ENCODE data around the gene KNDC1.

KNDC1 gene

DNA sequence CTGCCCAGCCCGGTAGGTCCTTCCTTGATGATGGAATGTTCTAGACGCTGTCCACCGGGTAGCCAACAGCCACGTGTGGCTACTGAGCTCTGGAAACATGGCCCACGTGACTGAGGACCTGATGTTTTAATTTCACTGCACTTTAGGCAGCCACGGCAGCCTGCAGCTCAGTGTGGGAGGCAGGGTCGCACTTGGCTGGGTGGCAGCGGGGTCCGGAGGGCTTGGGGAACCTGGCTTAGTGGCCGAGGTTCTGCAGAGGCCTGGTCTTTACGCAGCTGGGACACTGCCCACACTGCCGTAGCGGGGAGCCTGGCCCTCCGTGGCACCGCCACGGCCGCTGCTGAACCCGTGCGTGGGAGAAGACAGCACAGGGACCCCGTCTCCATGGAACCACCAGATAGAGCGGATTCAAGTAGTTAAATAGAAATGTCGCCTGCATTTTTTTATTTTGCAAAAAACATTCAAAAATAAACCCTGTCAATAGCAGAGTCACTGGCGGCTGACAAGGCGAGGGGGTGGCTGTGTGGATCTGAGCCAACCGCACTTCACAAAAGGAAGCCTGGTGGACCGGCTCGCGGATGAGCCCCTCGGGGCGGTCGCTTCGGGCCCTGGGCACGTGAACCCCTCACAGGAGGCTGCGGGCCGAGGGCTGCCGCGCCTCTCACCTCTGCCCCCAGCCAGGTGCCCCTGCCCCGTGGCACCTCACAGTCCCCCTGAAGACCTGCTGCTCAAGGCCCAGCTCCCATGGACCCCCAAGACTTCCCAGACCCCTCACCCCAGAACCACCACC is 44.4 kb downstream of the KNDC1 start:
- H3K4me1 ChIP-seq (ENCODE audit: insufficient read depth, low read length), result peaks cover 3% of the 10 kb centered on the region
- H3K9me3 ChIP-seq (ENCODE audit: low read length), result no peaks in the 10 kb centered on the region
- H3K27me3 ChIP-seq (ENCODE audit: insufficient read depth, low read length), result no peaks in the 10 kb centered on the region
- H3K36me3 ChIP-seq (ENCODE audit: insufficient read depth, low read length), result no peaks in the 10 kb centered on the region
- H2AFZ ChIP-seq (ENCODE audit: low read depth, low read length), result no peak overlapping the region
- no peak overlapping the region for H3K4me3 ChIP-seq (ENCODE audit: low read length)

DNA sequence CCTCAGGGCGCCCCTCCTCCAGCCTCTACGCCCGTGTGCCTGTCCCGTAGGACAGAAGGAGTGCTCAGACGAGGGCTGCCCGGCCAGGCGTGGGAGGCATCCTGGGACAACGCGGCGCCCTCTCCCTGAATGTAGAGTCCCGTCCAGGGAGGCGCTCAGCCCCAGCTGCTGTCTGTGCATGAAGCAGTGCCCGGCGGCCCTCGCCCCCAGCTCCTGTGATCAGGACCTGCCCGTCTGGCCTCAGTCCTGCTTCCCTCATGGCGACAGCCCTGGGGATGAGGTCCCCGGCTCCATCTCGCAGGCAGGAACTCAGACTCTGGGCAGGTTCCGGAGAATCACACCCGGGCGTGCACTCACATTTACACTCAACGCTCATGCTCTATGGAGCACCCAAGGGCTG is 45.1 kb downstream of the KNDC1 start:
- no peaks in the 10 kb centered on the region for H3K36me3 ChIP-seq (ENCODE audit: insufficient read depth, low read length)
- no peak overlapping the region for H3K4me3 ChIP-seq (ENCODE audit: low read length)
- H3K27me3 ChIP-seq (ENCODE audit: insufficient read depth, low read length), result no peaks in the 10 kb centered on the region
- H3K4me1 ChIP-seq (ENCODE audit: insufficient read depth, low read length), result peaks cover 2% of the 10 kb centered on the region
- no peak overlapping the region for H2AFZ ChIP-seq (ENCODE audit: low read depth, low read length)
- H3K9me3 ChIP-seq (ENCODE audit: low read length), result no peaks in the 10 kb centered on the region

DNA sequence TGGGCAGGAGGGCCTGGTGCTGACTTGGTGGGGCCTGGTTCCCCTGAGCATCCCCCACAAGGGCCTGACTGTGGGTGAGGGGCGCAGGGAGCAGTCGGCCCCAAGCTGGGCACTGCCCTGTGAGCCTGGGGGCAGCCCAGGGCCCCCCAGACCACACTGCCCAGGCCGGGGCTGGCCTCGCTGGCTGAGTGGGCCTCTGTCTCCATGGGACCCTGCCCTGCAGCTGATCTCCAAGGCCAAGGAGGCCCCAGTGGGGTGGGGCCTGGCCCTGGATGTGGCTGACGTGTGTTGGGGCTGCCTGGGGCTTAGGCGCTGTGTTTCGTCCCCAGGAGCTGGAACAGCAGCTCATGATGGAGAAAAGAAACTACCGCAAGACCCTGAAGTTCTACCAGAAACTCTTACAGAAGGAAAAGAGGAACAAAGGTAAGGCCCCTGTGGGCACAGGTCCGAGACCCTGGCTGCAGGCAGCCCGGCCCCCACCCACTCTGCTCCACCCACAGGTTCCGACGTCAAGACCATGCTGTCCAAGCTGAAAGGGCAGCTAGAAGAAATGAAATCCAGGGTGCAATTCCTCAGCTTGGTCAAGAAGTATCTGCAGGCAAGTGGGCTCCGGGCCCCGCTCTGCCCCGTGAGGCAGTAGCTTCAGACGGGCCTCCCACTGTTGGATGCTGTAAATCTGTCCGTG is 46.5 kb downstream of the KNDC1 start:
- Histone ChIP-seq H3K27me3 (ENCODE audit: insufficient read depth, low read length) (no peaks in the 10 kb centered on the region), H3K36me3 (ENCODE audit: insufficient read depth, low read length) (no peaks in the 10 kb centered on the region), H3K4me3 (ENCODE audit: low read length) (no peak overlapping the region), H3K4me1 (ENCODE audit: insufficient read depth, low read length) (no peaks in the 10 kb centered on the region), H3K9me3 (ENCODE audit: low read length) (no peaks in the 10 kb centered on the region), H2AFZ (ENCODE audit: low read depth, low read length) (no peak overlapping the region)

DNA sequence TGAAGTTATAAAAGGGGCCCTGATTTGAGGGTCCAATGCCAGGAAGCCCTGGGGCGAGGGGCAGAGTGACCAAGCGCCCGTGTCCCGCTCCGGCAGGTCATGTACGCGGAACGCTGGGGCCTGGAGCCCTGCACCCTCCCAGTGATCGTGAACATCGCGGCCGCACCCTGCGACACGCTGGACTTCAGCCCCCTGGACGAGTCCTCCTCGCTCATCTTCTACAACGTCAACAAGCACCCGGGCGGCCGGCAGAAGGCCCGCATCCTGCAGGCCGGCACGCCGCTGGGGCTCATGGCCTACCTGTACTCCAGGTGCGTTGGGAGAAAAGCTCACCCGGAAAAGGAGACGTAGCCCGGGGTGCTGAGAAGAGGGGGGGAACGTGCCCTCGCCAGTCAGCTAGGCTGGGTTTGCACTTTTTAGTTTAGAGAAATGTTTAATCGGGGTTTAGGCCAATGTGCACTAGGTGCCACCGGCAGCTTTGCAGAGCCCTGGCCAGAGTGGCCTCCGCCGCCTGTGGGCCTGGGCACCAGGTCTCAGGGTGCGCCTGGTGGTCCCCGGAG is 47.1 kb downstream of the KNDC1 start:
- no peaks in the 10 kb centered on the region for H3K27me3 ChIP-seq (ENCODE audit: insufficient read depth, low read length)
- H2AFZ ChIP-seq (ENCODE audit: low read depth, low read length), result no peak overlapping the region
- no peaks in the 10 kb centered on the region for H3K36me3 ChIP-seq (ENCODE audit: insufficient read depth, low read length)

DNA sequence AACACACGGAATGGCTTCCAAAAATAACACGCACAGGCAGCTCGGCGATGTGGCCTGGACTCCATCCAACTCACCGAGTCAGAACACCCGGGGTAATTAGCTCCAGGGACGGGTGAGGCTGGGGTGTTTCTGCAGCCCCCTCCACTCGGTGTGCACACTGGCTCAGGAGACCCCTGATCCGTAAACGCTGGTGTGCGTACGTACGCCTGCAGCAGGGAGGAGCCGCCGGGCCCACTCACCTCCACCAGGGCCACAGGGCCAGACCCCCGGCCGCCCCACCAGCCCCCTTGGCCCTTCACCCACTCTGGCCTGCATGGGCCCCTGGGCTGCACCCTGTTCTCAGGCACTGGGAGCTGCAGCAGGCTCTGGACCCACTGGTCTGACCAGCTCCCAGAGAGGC is 47.6 kb downstream of the KNDC1 start:
- Histone ChIP-seq H3K4me1 (ENCODE audit: insufficient read depth, low read length) (no peaks in the 10 kb centered on the region), H3K9me3 (ENCODE audit: low read length) (no peaks in the 10 kb centered on the region), H2AFZ (ENCODE audit: low read depth, low read length) (no peak overlapping the region), H3K4me3 (ENCODE audit: low read length) (no peak overlapping the region), H3K27me3 (ENCODE audit: insufficient read depth, low read length) (no peaks in the 10 kb centered on the region), H3K36me3 (ENCODE audit: insufficient read depth, low read length) (no peaks in the 10 kb centered on the region)

More for the DNA sequence above, 47.1 kb downstream of the KNDC1 start:
- no peaks in the 10 kb centered on the region for H3K9me3 ChIP-seq (ENCODE audit: low read length)
- no peaks in the 10 kb centered on the region for H3K4me1 ChIP-seq (ENCODE audit: insufficient read depth, low read length)
- H3K4me3 ChIP-seq (ENCODE audit: low read length), result no peak overlapping the region

DNA sequence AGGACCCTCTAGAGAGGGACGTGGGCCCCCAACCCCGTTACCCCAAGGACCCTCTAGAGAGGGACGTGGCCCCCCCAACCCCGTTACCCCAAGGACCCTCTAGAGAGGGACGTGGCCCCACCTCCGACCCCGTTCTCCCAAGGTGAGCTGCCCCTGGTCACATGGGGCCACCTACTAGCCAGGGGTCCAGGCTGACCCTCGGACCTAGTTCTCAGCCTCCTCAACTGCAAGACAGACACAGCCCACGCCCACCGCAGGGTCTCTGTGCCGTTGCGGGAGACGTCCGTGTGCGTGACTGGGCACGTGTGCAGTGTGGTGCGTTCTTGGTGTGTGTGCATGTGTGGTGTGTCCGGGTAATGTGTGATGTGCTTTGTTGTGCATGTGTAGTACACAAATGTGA is 48.4 kb downstream of the KNDC1 start:
- Histone ChIP-seq H2AFZ (ENCODE audit: low read depth, low read length) (no peak overlapping the region), H3K36me3 (ENCODE audit: insufficient read depth, low read length) (no peaks in the 10 kb centered on the region), H3K27me3 (ENCODE audit: insufficient read depth, low read length) (no peaks in the 10 kb centered on the region), H3K4me3 (ENCODE audit: low read length) (no peak overlapping the region), H3K4me1 (ENCODE audit: insufficient read depth, low read length) (no peaks in the 10 kb centered on the region), H3K9me3 (ENCODE audit: low read length) (no peaks in the 10 kb centered on the region)

DNA sequence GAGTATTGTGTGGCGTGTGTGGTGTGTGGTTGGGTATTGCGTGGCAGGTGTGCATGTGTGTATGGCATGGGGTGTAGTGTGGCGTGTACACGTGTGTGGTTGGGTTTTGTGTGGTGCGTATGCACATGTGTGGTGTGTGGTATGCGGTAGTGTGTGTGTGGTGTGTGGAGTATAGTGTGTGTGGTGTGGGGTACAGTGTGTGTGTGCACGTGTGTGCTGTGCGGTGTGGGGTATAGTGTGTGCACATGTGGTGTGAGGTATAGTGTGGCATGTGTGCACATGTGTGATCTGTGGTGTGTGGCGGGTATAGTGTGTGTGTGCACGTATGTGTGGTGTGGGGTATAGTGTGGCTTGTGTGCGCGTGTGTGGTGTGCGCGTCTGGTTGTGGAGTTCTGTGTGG is 49.1 kb downstream of the KNDC1 start:
- H3K36me3 ChIP-seq (ENCODE audit: insufficient read depth, low read length), result no peaks in the 10 kb centered on the region
- H3K9me3 ChIP-seq (ENCODE audit: low read length), result no peaks in the 10 kb centered on the region
- H3K4me3 ChIP-seq (ENCODE audit: low read length), result no peak overlapping the region
- H3K4me1 ChIP-seq (ENCODE audit: insufficient read depth, low read length), result no peaks in the 10 kb centered on the region
- H3K27me3 ChIP-seq (ENCODE audit: insufficient read depth, low read length), result no peaks in the 10 kb centered on the region
- H2AFZ ChIP-seq (ENCODE audit: low read depth, low read length), result no peak overlapping the region

DNA sequence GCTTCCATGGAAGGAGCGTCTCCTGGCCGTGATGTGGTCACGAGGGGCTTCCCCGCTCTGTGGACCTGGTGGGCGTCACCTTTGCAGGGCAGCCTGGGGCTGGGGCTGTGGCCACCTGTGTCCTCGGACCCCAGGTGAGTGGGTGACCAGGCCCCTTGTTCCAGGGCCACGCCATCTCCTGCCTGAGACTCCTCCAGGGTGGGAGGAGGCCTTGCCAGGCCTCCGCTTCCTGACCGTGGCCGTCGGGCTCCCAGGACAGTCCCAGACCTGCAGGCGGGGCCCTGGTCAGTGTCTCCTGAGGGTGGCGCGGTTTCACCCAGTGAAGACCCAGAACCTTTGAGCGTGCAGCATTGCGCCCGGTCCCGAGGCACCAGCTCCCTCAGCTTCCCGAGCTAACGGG is 49.6 kb downstream of the KNDC1 start:
- Histone ChIP-seq H2AFZ (ENCODE audit: low read depth, low read length) (no peak overlapping the region), H3K27me3 (ENCODE audit: insufficient read depth, low read length) (no peaks in the 10 kb centered on the region), H3K36me3 (ENCODE audit: insufficient read depth, low read length) (no peaks in the 10 kb centered on the region), H3K4me1 (ENCODE audit: insufficient read depth, low read length) (no peaks in the 10 kb centered on the region), H3K4me3 (ENCODE audit: low read length) (no peak overlapping the region), H3K9me3 (ENCODE audit: low read length) (no peaks in the 10 kb centered on the region)

DNA sequence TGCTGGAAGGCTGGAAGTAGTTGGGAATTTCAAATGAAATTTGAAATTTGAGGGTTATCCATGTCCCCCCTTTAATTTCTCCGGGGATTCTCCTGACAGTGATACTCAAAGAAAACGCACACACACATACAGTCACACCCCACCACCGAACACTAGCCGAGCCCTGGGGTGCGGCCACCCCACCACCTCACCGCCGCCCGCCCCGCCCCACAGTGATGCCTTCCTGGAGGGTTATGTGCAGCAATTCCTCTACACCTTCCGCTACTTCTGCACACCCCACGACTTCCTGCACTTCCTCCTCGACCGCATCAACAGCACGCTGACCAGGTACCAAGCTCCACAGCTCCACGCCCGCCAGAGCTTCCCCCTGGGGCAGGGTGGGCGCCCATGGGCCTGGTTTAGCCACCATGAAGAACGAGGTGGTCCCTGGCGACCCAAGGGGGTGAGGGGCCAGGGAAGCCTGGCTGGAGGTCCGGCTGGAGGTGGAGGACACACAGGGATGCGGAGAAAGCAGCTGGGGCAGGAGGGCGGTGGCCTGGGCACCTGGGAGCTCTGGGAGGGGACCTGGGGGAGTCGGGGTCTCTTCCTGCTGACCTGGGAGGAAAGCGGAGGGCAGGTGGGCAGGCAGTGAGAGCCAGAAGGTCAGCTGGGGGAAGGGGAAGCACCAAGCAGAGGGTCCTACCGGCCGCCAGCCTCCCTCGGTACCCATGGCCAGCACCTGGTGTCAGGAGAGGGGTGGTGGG is 50.5 kb downstream of the KNDC1 start:
- Histone ChIP-seq H3K9me3 (ENCODE audit: low read length) (peaks cover 5% of the 10 kb centered on the region), H3K36me3 (ENCODE audit: insufficient read depth, low read length) (no peaks in the 10 kb centered on the region), H3K4me3 (ENCODE audit: low read length) (no peak overlapping the region), H2AFZ (ENCODE audit: low read depth, low read length) (no peak overlapping the region), H3K27me3 (ENCODE audit: insufficient read depth, low read length) (no peaks in the 10 kb centered on the region), H3K4me1 (ENCODE audit: insufficient read depth, low read length) (no peaks in the 10 kb centered on the region)

DNA sequence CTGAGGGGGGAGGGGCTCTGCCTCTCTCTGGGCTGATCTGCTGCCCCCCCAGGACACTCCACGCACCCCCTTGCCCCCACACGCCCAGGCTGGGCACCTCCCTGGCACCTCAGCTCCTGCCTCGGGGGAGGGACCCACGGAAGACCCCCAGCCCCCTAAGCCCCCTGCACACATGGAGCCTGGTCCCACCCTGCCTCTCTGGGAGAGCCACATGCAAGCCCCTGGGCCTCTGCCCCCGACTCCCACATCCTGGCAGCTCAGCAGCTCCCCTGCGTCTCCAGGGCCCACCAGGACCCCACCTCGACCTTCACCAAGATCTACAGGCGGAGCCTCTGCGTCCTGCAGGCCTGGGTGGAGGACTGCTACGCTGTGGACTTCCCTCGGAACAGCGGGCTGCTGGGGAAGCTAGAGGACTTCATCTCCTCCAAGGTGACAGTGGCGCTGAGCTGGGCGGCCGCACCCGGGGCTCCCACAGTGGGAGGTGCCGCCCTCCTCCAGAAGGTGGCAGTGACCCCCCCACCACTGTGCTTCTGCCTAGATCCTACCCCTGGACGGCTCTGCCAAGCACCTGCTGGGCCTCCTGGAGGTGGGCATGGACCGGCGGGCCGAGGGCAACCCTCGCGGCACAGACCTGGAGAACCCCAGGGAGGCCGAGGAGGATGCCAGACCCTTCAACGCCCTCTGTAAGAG is 51.3 kb downstream of the KNDC1 start:
- H3K36me3 ChIP-seq (ENCODE audit: insufficient read depth, low read length), result no peaks in the 10 kb centered on the region
- H3K4me1 ChIP-seq (ENCODE audit: insufficient read depth, low read length), result no peaks in the 10 kb centered on the region
- H3K27me3 ChIP-seq (ENCODE audit: insufficient read depth, low read length), result no peaks in the 10 kb centered on the region
- peaks cover 6% of the 10 kb centered on the region for H3K9me3 ChIP-seq (ENCODE audit: low read length)
- H2AFZ ChIP-seq (ENCODE audit: low read depth, low read length), result no peak overlapping the region
- H3K4me3 ChIP-seq (ENCODE audit: low read length), result no peak overlapping the region

DNA sequence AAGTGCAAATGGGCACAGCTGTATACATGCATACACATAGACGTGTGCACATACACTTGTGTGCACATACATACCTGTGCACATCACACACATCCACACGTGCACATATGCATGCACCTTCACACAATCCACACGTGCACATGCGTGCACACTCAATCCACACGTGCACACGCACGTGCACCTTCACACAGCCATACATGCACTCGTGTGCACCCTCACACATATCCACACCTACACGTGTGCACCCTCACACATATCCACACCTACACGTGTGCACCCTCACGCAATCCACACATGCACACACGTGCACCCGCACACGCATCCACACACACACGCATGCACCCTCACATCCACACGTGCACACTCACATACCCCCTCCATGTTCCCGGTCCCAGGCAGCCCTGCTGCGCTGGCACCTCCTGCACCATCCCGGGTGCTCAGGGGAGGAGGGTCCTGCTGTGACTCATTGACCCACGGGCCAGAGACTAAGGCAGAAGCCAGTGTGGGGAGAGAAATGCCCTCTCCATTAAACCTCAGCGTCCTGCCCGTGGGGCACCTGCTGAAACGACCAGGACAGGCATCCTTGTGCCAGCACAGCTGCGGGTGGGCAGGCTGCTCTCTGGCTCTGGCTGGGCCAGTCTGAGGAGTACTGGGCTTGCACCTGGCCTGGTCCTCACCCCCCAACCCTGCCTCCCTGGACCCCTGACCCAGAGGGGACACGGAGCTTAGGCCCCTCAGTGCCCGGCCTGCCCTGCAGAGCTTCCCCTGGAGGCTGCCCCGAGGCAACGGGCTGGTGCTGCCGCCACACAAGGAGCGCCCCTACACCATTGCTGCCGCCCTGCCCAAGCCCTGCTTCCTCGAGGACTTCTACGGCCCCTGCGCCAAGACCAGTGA is 52.2 kb downstream of the KNDC1 start:
- no peaks in the 10 kb centered on the region for H3K4me1 ChIP-seq (ENCODE audit: insufficient read depth, low read length)
- H3K9me3 ChIP-seq (ENCODE audit: low read length), result peaks cover 6% of the 10 kb centered on the region
- no peaks in the 10 kb centered on the region for H3K36me3 ChIP-seq (ENCODE audit: insufficient read depth, low read length)
- H2AFZ ChIP-seq (ENCODE audit: low read depth, low read length), result no peak overlapping the region
- H3K4me3 ChIP-seq (ENCODE audit: low read length), result no peak overlapping the region
- no peaks in the 10 kb centered on the region for H3K27me3 ChIP-seq (ENCODE audit: insufficient read depth, low read length)

DNA sequence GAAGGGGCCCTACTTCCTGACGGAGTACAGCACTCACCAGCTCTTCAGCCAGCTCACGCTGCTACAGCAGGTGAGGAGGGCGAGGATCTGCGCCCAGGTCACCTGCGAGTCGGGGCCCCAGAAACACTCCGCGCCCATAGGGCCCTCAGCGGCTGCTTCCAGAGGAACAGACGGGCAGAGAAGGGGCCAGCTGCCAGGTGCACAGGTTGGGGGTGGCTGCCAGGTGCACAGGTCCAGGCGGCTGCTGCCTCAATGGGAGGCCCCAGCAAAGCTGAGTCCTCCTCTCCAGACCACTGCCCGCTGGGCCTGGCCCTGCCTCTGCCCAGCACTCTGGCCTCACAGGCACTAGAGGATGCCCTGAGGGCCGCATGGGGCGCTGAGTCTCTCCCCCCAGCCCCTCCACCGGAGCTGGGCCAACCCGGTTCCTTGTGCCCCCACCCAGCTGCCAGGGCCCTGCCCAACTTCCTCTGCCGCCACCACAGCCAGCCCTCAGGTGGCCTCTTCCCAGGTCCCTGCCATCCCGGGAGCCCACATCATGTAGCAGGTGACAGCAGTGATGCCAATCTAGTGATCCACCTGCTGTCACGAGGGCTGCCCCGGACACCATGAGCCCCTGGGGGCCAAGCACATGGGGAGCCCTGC is 53.0 kb downstream of the KNDC1 start:
- Histone ChIP-seq H2AFZ (ENCODE audit: low read depth, low read length) (no peak overlapping the region), H3K27me3 (ENCODE audit: insufficient read depth, low read length) (no peaks in the 10 kb centered on the region), H3K9me3 (ENCODE audit: low read length) (peaks cover 6% of the 10 kb centered on the region), H3K36me3 (ENCODE audit: insufficient read depth, low read length) (no peaks in the 10 kb centered on the region), H3K4me1 (ENCODE audit: insufficient read depth, low read length) (no peaks in the 10 kb centered on the region), H3K4me3 (ENCODE audit: low read length) (no peak overlapping the region)
